CD4-positive, alpha-beta T cell treated with Interleukin-4 for 4 hours (primary cell): ENCODE results near the gene ACSL1.
"Not testable (repeated sequence)": the region's sequence is repeated elsewhere in the genome, so short reads cannot be mapped to it uniquely, and the experiment has no call there.

Experiments used
- DNase-seq: peaks from one replicate; pipeline ENCODE4 v3.0.0-alpha.2; 2020

Gene ACSL1

GRCh38 chr4:184825896-184826690 is at the start of gene ACSL1:
TSS of gene ACSL1 (minus strand) at chr4:184825968. CDS start at chr4:184803514, 22,454 bp downstream.
- peak; percentile 73 for DNase-seq

GRCh38 chr4:184873054-184873453 is 47.3 kb upstream of the ACSL1 start:
- DNase-seq, result no peak

GRCh38 chr4:184870718-184871117 is 45.0 kb upstream of the ACSL1 start:
- DNase-seq, result no peak

GRCh38 chr4:184868623-184869022 is 42.9 kb upstream of the ACSL1 start:
- DNase-seq, result no peak

GRCh38 chr4:184863916-184864315 is 38.1 kb upstream of the ACSL1 start:
- no peak for DNase-seq

GRCh38 chr4:184861047-184861446 is 35.3 kb upstream of the ACSL1 start:
- DNase-seq, result no peak

- no peak for DNase-seq
These were observed 34.4 kb upstream of the ACSL1 start for GRCh38 chr4:184860018-184860779.

- no peak for DNase-seq
These were observed 31.8 kb upstream of the ACSL1 start for GRCh38 chr4:184857441-184858121.

- no peak for DNase-seq
These were observed 30.5 kb upstream of the ACSL1 start for GRCh38 chr4:184856277-184856609.

- DNase-seq, result no peak
These were observed 28.9 kb upstream of the ACSL1 start for GRCh38 chr4:184854673-184855072.

- no peak for DNase-seq
These were observed 27.7 kb upstream of the ACSL1 start for GRCh38 chr4:184853436-184853835.

- DNase-seq, result no peak
These were observed 26.1 kb upstream of the ACSL1 start for GRCh38 chr4:184851886-184852285.

GRCh38 chr4:184851200-184851541 is 25.4 kb upstream of the ACSL1 start:
- no peak for DNase-seq

GRCh38 chr4:184850431-184851199 is 24.8 kb upstream of the ACSL1 start:
- no peak for DNase-seq

- no peak for DNase-seq
These were observed 24.2 kb upstream of the ACSL1 start for GRCh38 chr4:184850018-184850417.

GRCh38 chr4:184849185-184849584 is 23.4 kb upstream of the ACSL1 start:
- no peak for DNase-seq

- DNase-seq, result peak; percentile 16
These were observed 22.7 kb upstream of the ACSL1 start for GRCh38 chr4:184848510-184848909.

- DNase-seq, result no peak
These were observed 20.8 kb upstream of the ACSL1 start for GRCh38 chr4:184846531-184846930.

- DNase-seq, result no peak
These were observed 19.7 kb upstream of the ACSL1 start for GRCh38 chr4:184845367-184846021.

GRCh38 chr4:184844742-184845141 is 19.0 kb upstream of the ACSL1 start:
- no peak for DNase-seq

- DNase-seq, result no peak
These were observed 18.3 kb upstream of the ACSL1 start for GRCh38 chr4:184843984-184844554.

- DNase-seq, result not testable (repeated sequence)
These were observed 13.3 kb upstream of the ACSL1 start for GRCh38 chr4:184839075-184839399.
